NCI-H524 treated with DMSO at 0.1 percent for 48 hours (cell line): ENCODE data around the gene MED26.
"Not testable (repeated sequence)": the region's sequence is repeated elsewhere in the genome, so short reads cannot be mapped to it uniquely, and the experiment has no call there.

ENCODE experiments used
- DNase-seq: peaks from one replicate; lab custom pipeline; 2025; lab: John Stamatoyannopoulos, UW

Gene MED26

DNA sequence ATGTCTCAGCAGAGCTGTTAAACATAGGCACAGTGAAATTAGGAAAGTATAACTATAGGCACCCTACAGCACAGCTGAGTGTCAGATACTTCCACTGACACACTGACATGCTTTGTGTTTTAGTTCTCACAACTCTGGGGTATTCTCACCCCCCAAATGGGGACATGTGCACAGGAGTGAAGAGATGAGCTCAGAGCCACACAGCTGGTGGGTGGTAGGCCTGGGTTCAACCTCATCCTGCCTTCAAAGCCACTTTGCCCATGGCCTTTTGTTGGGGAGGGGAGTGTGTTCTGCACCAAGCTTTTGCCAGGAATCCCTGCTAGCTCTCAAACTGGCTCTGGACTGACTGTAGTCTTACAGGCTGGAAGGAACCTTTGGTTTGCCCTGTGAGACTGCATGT, 54.1 kb downstream of the MED26 start:
- no peak for DNase-seq

GRCh38 chr19:16573296-16573695, 54.7 kb downstream of the MED26 start:
- no peak for DNase-seq

DNA sequence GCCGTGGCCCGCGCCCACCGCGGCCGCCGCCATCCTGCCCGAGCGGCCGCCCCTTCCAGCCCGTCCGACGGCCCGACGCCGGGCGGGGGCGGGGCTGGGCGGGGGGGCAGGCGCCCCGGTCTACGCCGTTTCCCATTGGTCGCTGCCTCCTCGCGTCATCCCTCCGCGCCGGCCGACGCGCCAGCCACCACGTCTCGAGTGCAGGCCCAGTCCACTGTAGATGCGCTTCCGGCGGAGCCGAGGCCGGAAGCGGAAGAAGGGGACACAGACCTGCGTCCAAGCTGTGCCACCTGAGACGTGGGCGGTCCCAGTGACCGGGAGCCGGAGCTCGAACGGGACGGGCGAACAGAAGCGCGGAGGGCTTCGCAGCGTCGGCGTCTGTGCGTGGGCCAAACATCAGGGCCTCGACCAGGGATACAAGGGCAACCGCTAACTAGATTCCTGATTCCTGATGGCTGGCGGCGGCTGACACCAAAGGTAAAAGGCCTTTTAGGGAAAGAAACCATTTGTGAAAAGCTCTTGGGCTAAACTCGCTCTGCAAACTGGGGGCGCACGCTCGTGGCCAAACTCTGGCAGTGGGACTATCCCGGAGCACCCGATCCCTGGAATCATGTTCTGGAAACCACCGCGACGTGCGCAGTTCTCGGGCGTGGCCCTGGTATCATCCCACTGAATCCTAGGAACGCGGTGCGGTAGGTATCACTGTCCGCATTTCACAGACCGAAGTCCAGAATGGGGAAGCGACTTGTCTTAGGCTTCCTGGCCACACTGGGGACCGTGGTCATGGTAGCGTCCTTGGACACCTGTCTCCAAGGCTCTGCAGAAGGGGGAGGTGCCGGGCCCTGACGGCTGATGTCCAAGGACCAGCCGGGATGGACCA, 55.4 kb downstream of the MED26 start, which contains the start of gene SLC35E1:
SLC35E1 (minus strand) TSS at position 84 of the 880 bp plus-strand sequence; CDS start at position 33, 51 bp downstream.
- peak; percentile 85 for DNase-seq

DNA sequence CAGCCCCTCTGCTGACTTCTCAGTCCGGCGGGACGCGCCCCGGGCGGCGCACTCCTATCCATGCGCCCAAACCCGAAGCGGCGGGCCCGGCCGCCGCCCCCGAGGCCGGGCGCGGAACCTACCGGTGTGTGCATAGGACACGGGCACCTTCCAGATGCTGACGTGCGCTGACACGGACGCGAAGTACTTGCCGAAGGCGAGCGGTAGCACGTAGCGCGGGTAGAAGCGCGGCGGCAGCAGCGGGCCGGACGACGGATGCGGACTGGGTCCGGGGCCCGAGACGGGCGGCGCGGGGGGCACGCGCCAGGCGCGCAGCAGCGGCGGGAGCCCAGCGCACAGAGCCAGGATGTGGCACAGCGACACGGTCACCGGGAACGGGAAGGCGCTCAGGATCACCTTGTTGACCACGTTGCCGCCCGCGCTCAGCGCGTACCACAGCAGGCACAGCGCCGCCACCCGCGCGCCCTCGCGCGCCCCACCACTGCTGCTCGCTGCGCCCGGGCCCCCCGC, 56.1 kb downstream of the MED26 start:
- DNase-seq = no peak

DNA sequence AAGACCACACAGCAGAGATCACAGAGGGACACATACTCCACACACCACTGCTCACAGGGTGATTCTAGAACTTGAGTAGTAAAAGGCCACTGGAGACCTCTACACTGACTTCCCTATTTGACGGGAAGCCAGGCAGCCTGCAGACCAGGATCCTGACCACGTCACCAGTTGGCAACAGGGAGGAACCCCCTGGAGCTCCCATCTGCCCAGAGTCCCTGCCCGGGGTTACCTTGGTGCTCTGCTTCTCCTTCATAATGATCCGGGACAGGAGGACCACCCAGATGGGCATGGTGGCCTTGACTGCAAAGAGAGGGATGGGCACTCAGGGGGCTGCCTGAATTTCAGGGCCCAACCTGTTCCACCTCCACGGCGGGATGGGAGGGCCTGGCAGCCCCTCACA, 56.7 kb downstream of the MED26 start:
- no peak for DNase-seq

GRCh38 chr19:16569609-16570320, 58.2 kb downstream of the MED26 start:
- DNase-seq = no peak

DNA sequence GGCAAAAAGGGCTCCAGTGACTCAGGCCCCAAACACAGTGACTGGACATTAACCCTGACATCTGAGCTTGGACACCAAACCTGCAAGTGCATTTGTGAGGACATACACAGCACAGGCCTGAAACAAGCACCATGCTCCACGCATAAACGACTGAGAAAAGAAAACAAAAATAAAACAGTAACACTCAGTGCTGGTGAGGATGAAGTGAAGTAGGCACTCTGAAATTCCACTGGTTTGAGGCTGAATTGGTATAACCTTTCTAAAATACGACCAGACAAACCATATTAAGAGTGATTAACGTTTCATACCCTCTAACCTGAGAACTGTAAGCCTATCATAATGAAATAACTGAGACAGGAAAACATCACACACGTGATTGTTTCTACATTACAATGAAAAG, 61.3 kb downstream of the MED26 start:
- no peak for DNase-seq

GRCh38 chr19:16566161-16566560, 61.8 kb downstream of the MED26 start:
- DNase-seq = no peak

DNA sequence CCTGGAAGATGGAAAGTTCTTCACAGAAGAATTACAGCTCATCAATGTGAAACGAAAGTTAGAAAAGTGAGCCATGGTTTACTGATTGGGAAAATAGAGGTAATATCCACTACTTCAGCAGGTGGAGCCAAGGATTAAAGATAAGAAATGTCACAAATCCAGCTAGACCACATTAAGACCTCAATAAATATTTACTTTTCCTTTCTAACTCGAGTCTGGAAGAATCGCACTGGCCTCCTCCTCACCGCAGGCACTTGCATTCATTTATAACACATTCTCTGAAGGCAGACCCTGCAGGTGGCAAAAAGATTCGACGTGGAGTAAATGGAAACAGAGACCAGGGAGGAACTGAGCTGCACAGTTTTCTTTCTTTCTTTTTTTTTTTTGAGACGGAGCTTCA, 63.2 kb downstream of the MED26 start:
- no peak for DNase-seq

GRCh38 chr19:16562608-16563025, 65.4 kb downstream of the MED26 start:
- no peak for DNase-seq

DNA sequence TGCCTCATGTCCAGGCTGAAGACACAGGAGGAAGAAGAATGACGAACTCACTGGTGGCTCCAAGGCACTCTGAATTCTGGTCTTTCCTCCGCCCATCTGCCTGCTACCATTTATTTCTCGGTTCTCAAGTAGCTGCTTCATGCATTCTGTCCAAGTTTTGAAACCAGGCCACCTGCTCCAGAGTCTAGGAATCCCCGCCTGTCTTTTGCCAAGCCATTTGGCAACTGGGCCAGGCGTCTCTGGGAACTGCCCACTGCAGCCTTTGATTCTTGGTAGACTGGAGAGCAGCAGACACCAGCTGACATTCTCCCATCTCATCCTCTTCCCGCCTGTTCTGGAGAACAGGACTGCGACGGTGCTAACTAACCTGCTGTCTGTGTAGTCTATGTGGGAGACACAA, 66.6 kb downstream of the MED26 start:
- DNase-seq = no peak

DNA sequence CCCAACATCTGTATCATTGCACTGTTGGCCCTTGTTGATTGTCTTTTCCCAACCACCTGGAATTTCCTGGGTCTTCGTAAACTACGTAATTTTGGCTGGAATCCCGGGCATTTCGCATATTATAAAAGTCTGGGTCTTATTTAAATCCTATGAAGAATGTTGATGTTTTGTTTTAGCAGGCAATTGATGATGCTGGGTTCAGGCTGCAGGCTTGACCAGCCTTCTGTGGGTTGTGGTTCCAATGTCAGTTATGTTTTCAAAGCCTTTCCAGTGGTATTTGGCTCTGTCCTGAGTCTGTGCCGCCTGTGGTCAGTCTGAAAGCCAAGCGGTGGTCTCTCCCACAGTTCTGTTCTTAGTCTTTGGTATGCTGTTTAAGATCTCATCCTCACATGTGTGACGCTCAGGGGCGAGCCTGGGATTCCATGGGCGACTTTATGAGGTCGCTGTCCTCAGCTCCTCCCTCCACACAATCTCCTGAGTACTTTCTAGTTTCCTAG, 68.2 kb downstream of the MED26 start:
- no peak for DNase-seq

GRCh38 chr19:16554776-16555175, 73.2 kb downstream of the MED26 start:
- DNase-seq = no peak

GRCh38 chr19:16551902-16552301, 76.1 kb downstream of the MED26 start:
- not testable (repeated sequence) for DNase-seq

- DNase-seq = no peak
Measured at GRCh38 chr19:16548956-16549355, 79.0 kb downstream of the MED26 start.

- DNase-seq = no peak
Measured at GRCh38 chr19:16544473-16545231, 83.4 kb downstream of the MED26 start.

DNA sequence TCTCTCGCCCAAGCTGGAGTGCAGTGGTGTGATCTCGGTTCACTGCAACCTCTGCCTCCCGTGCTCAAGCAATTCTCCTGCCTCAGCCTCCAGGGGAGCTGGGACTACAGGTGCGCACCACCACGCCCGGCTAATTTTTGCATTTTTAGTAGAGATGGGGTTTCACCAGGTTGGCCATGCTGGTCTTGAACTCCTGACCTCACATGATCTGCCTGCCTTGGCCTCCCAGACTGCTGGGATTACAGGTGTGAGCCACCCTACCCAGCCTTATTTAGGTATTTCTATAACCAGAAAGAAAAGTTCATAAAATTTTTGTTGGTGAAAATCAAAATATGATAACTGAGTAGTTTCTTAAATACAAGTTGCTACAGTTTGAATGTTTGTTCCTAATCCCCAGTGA, 84.3 kb downstream of the MED26 start:
- not testable (repeated sequence) for DNase-seq

- DNase-seq = no peak
Measured at GRCh38 chr19:16542910-16543472, 85.0 kb downstream of the MED26 start.

DNA sequence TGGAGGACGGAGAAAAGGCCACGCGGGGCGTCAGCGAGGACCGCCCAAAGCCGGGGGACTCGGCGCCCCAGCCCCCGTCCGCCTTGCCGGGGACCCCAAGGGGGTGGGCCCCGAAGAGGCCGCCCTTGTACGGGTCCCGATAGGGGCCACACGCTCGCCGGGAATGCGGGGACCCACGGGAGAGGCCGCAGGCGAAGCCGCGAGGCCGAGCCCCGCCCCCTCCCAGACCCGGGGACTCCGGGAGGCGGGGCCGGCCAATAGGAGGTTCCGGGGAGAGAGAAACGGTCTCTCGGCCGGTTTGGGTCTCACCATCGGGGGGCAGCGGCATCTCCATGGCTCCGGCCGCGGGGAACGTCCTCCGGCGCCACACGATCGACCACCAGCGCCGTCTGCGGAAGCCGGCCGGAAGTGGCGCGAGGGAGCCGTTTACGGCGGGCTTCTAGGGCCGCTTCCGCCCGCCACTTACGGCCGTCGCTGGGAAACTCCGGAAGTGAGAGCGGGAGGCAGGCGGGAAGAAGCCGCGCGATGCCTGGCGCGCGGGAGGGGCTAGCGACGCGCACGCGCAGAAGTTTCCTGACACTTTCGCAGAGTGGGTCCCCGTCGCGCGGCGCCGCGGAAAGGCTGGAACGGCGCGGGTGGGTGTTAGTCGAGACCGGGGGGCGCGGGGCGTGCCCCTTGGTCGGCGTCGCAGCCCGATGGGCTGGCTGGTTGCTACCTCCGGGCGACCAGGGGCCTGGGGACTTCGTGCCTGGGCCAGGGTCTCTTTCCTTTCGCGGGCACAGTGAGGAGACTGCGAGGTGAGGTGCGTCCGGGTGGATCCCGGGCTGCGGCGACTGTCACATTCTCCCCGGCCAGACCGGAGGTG, 85.7 kb downstream of the MED26 start, which contains the start of gene CHERP:
CHERP (minus strand) TSS at position 393 of the 865 bp plus-strand sequence; CDS start at position 334, 59 bp downstream.
- DNase-seq = peak; percentile 64

DNA sequence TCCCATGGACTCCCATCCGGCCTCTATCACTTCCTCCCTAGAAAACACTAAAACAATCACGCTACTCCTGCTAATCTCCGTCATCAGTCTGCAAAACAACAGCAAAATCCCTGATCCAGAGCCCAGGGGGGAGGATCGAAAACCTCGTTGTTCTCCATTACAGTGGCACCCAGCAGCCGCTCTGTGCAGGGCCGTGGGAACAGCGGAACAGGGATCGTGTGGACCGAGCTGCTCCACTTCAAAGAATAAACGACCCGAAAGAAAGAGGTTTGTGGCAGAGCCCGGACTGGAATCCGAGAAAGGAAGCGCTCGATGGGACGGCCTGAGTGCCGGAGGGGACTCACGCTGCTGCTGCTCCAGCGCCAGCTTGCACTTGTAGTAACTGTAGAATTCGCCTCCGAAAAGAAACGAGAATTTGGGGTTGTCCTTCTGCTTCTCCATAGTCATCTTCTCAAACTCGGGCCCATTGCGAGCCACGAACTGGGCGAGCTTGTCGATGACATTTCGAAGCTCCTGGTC, 86.4 kb downstream of the MED26 start:
- no peak for DNase-seq
